ENCODE measurements around the gene MTHFS. TPM values are rescaled to one million over a fixed set of nuclear protein-coding genes. Genes with fewer than 3 reads are reported as not detected.
"Not testable (repeated sequence)": the region's sequence is repeated elsewhere in the genome, so short reads cannot be mapped to it uniquely, and the experiment has no call there.

The MTHFS gene
- total and polyA plus RNA-seq, 5 donors from 2014 or later: 12.6 to 88.5 (median 78.7) TPM

DNA sequence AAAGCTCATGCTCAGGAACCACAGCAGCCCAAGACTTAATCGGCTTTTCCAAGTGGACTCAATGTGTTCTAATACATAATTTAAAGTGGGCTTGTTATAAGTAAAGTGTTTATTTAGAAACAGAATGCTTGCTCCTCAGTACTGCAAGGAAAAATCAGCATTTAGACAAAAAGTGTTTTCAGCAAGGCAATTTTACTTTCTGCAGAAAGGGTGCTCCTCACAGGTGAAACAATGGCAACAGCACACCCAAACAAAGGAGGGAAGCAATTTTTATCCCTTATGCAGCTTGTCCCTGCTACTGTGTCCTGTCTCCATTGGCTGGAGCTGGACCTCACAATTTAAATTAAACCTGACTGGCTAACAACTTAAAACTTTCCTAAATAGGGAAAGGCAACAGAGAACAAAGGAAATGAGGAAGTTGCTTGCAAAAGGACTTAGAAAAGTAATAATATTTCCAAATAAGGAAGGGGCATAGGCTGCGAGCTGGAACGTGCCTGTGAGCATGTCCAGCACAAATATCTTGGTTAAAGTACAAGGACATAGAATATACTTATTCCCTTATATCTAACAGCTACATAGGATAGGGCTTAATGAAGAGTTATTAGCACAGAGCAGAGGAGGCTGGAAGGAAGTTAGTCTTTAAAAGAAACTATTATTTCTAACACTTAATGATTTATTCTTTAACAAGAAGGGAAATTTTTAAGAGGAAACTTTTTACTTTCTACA lies 19.1 kb upstream of the MTHFS start:
- not testable (repeated sequence) for H3K27ac Mint-ChIP-seq; DNase-seq; H3K4me1 ChIP-seq (ENCODE audit: control insufficient read depth, insufficient read depth, low read length, poor library complexity, severe bottlenecking); ATAC-seq (ENCODE audit: low read depth in 2 of 2); H3K4me1 Mint-ChIP-seq; H3K4me3 ChIP-seq (ENCODE audit: low read depth, low read length); H3K27me3 ChIP-seq (ENCODE audit: control insufficient read depth, insufficient read depth, low read length); H3K27ac ChIP-seq (ENCODE audit: insufficient read depth, low read length, poor library complexity, severe bottlenecking); H3K27me3 Mint-ChIP-seq
- H3K9me3 ChIP-seq (ENCODE audit: control insufficient read depth in 2 of 2, low read length in 2 of 2): peaks cover 61 to 81% of the 10 kb centered on the region in 2 experiments
- H3K4me3 Mint-ChIP-seq: peak overlapping the region in 1 of 4 donors; percentile 21
- peaks cover 0 to 67% (median 26%) of the 10 kb centered on the region in 7 donors for H3K9me3 Mint-ChIP-seq
- peaks cover 17% of the 10 kb centered on the region for H3K36me3 Mint-ChIP-seq
- H3K36me3 ChIP-seq (ENCODE audit: control insufficient read depth, insufficient read depth, low read length): peaks cover 14% of the 10 kb centered on the region

DNA sequence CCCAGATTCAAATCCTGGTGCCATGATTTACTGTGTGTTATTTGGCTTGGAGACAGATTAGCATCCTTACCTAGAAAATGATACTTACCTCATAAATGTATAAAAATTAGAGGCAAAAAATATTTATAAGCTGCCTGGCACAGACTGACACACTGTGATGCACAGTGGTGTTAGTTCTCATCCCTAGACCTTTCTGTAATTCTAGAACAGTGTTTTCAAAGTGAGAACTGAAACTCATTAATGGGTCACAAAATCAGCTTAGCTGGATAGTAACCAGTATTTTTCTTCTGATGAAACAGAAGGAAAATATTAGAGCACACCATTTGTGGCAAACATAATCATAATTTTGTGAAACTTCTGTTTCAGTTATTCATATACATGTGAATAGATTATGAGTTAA lies 17.9 kb upstream of the MTHFS start:
- no peak overlapping the region for H3K27ac Mint-ChIP-seq
- Histone ChIP-seq H3K27me3 (ENCODE audit: control insufficient read depth, insufficient read depth, low read length) (no peaks in the 10 kb centered on the region), H3K27ac (ENCODE audit: insufficient read depth, low read length, poor library complexity, severe bottlenecking) (no peak overlapping the region), H3K36me3 (ENCODE audit: control insufficient read depth, insufficient read depth, low read length) (peaks cover 3% of the 10 kb centered on the region), H3K4me1 (ENCODE audit: control insufficient read depth, insufficient read depth, low read length, poor library complexity, severe bottlenecking) (no peaks in the 10 kb centered on the region), H3K9me3 (ENCODE audit: control insufficient read depth in 2 of 2, low read length in 2 of 2) (peaks cover 54 to 70% of the 10 kb centered on the region in 2 experiments), H3K4me3 (ENCODE audit: low read depth, low read length) (no peak overlapping the region)
- H3K4me3 Mint-ChIP-seq: no peak overlapping the region
- DNase-seq (no peak), ATAC-seq (ENCODE audit: low read depth in 2 of 2) (no peak)
- H3K36me3 Mint-ChIP-seq: peaks cover 19% of the 10 kb centered on the region
- H3K27me3 Mint-ChIP-seq: no peaks in the 10 kb centered on the region
- peaks cover 3 to 61% (median 22%) of the 10 kb centered on the region in 7 donors for H3K9me3 Mint-ChIP-seq
- H3K4me1 Mint-ChIP-seq: peaks cover 2 to 10% (median 8%) of the 10 kb centered on the region in 4 donors

DNA sequence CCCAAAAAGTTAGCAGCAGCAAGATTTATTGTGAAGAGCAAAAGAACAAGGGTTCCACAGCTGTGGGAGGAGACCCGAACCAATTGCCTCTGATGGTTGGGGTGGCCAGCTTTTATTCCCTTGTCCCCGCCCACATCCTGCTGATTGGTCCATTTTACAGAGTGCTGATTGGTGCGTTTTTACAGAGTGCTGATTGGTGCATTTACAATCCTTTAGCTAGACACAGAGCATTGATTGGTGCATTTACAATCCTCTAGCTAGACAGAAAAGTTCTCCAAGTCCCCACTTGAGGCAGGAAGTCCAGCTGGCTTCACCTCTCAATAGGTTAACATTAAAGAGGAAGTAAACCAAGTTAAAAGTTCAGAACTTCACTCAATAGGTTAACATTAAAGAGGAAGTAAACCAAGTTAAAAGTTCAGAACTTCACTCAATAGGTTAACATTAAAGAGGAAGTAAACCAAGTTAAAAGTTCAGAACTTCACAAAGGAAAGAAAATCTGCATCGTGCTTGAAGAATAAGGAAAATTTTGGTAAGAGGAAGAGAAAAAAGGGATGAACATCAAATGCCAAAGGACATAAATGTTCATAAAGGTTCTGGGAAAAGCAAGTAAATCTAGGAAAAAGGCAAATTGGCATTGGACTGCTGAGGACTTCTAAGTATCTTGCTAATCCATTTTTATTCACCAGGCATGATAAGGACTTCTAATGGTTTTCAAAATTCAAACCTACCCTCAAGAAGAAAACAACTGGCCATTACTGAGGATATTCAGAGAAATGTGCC lies 12.9 kb upstream of the MTHFS start:
- not testable (repeated sequence) for ATAC-seq (ENCODE audit: low read depth in 2 of 2); H3K4me3 Mint-ChIP-seq; DNase-seq; H3K36me3 ChIP-seq (ENCODE audit: control insufficient read depth, insufficient read depth, low read length); H3K27me3 Mint-ChIP-seq; H3K27ac ChIP-seq (ENCODE audit: insufficient read depth, low read length, poor library complexity, severe bottlenecking); H3K27me3 ChIP-seq (ENCODE audit: control insufficient read depth, insufficient read depth, low read length); H3K27ac Mint-ChIP-seq; H3K4me1 ChIP-seq (ENCODE audit: control insufficient read depth, insufficient read depth, low read length, poor library complexity, severe bottlenecking)
- H3K4me3 ChIP-seq (ENCODE audit: low read depth, low read length): peak overlapping the region; percentile 14
- H3K9me3 Mint-ChIP-seq: peaks cover 0 to 19% (median 12%) of the 10 kb centered on the region in 7 donors
- peaks cover 16% of the 10 kb centered on the region for H3K36me3 Mint-ChIP-seq
- H3K4me1 Mint-ChIP-seq: peaks cover 2 to 11% (median 9%) of the 10 kb centered on the region in 4 donors
- peaks cover 20 to 22% of the 10 kb centered on the region in 2 experiments for H3K9me3 ChIP-seq (ENCODE audit: control insufficient read depth in 2 of 2, low read length in 2 of 2)

DNA sequence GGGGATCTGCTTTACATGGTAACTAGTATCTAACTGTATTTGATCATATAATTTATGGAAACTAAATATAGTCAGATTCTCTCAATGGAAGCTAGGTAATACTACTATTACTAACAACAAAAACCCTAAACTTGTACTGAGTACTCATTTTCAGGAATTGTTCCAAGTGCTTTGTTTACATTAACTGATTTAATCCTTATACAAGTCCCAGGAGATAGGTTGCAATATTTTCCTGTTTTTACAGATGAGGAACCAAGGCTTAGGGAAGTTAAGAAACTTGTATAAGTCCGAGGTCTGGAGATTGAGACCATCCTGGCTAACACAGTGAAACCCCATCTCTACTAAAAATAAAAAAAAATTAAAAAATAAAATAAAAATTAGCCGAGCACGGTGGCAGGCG lies 7.5 kb upstream of the MTHFS start:
- Mint-ChIP-seq H3K27ac (no peak overlapping the region), H3K4me1 (peaks cover 0 to 4% (median 2%) of the 10 kb centered on the region in 4 donors), H3K36me3 (peaks cover 8% of the 10 kb centered on the region), H3K9me3 (no peaks in the 10 kb centered on the region), H3K27me3 (no peaks in the 10 kb centered on the region), H3K4me3 (no peak overlapping the region)
- H3K27ac ChIP-seq (ENCODE audit: insufficient read depth, low read length, poor library complexity, severe bottlenecking): no peak overlapping the region
- H3K4me1 ChIP-seq (ENCODE audit: control insufficient read depth, insufficient read depth, low read length, poor library complexity, severe bottlenecking): no peaks in the 10 kb centered on the region
- no peak overlapping the region for H3K4me3 ChIP-seq (ENCODE audit: low read depth, low read length)
- H3K36me3 ChIP-seq (ENCODE audit: control insufficient read depth, insufficient read depth, low read length): no peaks in the 10 kb centered on the region
- DNase-seq (no peak), ATAC-seq (ENCODE audit: low read depth in 2 of 2) (no peak)
- H3K9me3 ChIP-seq (ENCODE audit: control insufficient read depth in 2 of 2, low read length in 2 of 2): no peaks in the 10 kb centered on the region
- H3K27me3 ChIP-seq (ENCODE audit: control insufficient read depth, insufficient read depth, low read length): no peaks in the 10 kb centered on the region

DNA sequence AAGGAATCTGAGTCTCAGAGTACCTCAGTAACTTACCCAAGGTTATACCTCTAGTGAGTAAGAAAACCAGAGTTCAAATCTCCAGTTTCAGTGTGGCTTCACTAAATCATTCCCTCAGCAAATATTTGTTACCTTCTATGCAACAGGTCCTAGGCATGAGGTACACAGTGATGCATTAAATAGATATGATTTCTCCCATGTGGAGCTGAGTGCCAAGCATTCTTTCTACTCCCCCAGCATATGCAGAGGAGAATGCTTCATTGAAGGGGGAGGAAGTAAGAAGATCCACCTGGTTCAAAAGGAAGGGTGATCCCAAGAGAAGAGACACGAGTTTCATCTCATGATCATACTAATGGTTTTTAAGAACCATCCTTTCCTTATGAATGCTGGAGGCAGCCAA lies 6.8 kb upstream of the MTHFS start:
- DNase-seq (no peak), ATAC-seq (ENCODE audit: low read depth in 2 of 2) (no peak)
- no peaks in the 10 kb centered on the region for H3K27me3 ChIP-seq (ENCODE audit: control insufficient read depth, insufficient read depth, low read length)
- Mint-ChIP-seq H3K27me3 (no peaks in the 10 kb centered on the region), H3K4me3 (no peak overlapping the region), H3K4me1 (peaks cover 0 to 4% (median 2%) of the 10 kb centered on the region in 4 donors), H3K36me3 (peaks cover 8% of the 10 kb centered on the region), H3K27ac (no peak overlapping the region), H3K9me3 (no peaks in the 10 kb centered on the region)
- no peaks in the 10 kb centered on the region for H3K36me3 ChIP-seq (ENCODE audit: control insufficient read depth, insufficient read depth, low read length)
- no peak overlapping the region for H3K4me3 ChIP-seq (ENCODE audit: low read depth, low read length)
- no peaks in the 10 kb centered on the region for H3K9me3 ChIP-seq (ENCODE audit: control insufficient read depth in 2 of 2, low read length in 2 of 2)
- H3K27ac ChIP-seq (ENCODE audit: insufficient read depth, low read length, poor library complexity, severe bottlenecking): no peak overlapping the region
- no peaks in the 10 kb centered on the region for H3K4me1 ChIP-seq (ENCODE audit: control insufficient read depth, insufficient read depth, low read length, poor library complexity, severe bottlenecking)

DNA sequence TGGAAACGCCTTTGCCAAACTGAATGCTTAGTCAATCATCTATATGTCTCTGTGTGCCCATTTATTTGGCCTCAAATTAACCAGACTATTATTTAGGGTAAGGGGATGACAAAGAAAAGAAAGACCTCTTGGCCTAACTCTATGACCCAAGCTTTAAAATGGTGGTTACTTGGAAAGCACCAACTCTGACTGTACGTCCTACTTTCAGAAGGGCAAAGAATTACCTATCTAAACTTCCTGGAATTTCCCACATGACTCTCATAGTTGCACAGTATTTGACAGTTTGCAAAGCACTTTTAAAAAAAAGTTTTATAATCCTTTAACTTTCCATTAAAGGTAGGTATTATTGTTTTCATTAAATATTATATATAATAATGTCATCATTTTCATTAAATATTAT lies 6.3 kb upstream of the MTHFS start:
- H3K4me3 ChIP-seq (ENCODE audit: low read depth, low read length): no peak overlapping the region
- ATAC-seq (ENCODE audit: low read depth in 2 of 2): no peak
- H3K4me1 Mint-ChIP-seq: peaks cover 0 to 4% (median 2%) of the 10 kb centered on the region in 4 donors
- no peak overlapping the region for H3K27ac Mint-ChIP-seq
- H3K36me3 Mint-ChIP-seq: peaks cover 8% of the 10 kb centered on the region
- H3K36me3 ChIP-seq (ENCODE audit: control insufficient read depth, insufficient read depth, low read length): no peaks in the 10 kb centered on the region
- no peaks in the 10 kb centered on the region for H3K9me3 ChIP-seq (ENCODE audit: control insufficient read depth in 2 of 2, low read length in 2 of 2)
- no peaks in the 10 kb centered on the region for H3K9me3 Mint-ChIP-seq
- no peak for DNase-seq
- no peak overlapping the region for H3K4me3 Mint-ChIP-seq
- no peaks in the 10 kb centered on the region for H3K27me3 ChIP-seq (ENCODE audit: control insufficient read depth, insufficient read depth, low read length)
- H3K27ac ChIP-seq (ENCODE audit: insufficient read depth, low read length, poor library complexity, severe bottlenecking): no peak overlapping the region
- H3K4me1 ChIP-seq (ENCODE audit: control insufficient read depth, insufficient read depth, low read length, poor library complexity, severe bottlenecking): no peaks in the 10 kb centered on the region
- H3K27me3 Mint-ChIP-seq: no peaks in the 10 kb centered on the region

DNA sequence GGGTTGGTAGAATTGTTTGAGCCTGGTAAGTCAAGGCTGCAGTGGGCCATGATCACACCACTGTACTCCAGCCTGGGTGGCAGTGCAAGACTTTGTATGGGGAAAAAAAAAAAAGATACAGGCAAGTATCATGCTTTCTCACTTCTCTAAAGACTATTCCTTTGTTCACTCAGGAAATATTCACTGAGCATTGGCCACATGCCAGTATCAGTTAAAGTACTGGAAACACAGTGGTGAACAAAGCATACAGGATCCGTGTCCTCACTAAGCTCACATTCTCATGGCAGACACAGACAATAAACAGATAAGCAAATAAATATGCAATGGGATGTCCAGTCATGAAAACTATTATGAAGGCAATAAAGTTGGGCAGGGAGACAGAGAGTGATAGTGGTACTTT lies 5.1 kb upstream of the MTHFS start:
- peaks cover 0 to 12% (median 6%) of the 10 kb centered on the region in 4 donors for H3K4me1 Mint-ChIP-seq
- H3K9me3 ChIP-seq (ENCODE audit: control insufficient read depth in 2 of 2, low read length in 2 of 2): no peaks in the 10 kb centered on the region
- ATAC-seq (ENCODE audit: low read depth in 2 of 2) (no peak), DNase-seq (no peak)
- no peaks in the 10 kb centered on the region for H3K9me3 Mint-ChIP-seq
- H3K27ac ChIP-seq (ENCODE audit: insufficient read depth, low read length, poor library complexity, severe bottlenecking): no peak overlapping the region
- H3K4me3 ChIP-seq (ENCODE audit: low read depth, low read length): no peak overlapping the region
- H3K4me1 ChIP-seq (ENCODE audit: control insufficient read depth, insufficient read depth, low read length, poor library complexity, severe bottlenecking): peaks cover 3% of the 10 kb centered on the region
- H3K4me3 Mint-ChIP-seq: no peak overlapping the region
- no peaks in the 10 kb centered on the region for H3K27me3 ChIP-seq (ENCODE audit: control insufficient read depth, insufficient read depth, low read length)
- H3K27me3 Mint-ChIP-seq: no peaks in the 10 kb centered on the region
- peaks cover 8% of the 10 kb centered on the region for H3K36me3 Mint-ChIP-seq
- no peak overlapping the region for H3K27ac Mint-ChIP-seq
- no peaks in the 10 kb centered on the region for H3K36me3 ChIP-seq (ENCODE audit: control insufficient read depth, insufficient read depth, low read length)
